ENCODE results near the gene KLF3.

The KLF3 gene

DNA sequence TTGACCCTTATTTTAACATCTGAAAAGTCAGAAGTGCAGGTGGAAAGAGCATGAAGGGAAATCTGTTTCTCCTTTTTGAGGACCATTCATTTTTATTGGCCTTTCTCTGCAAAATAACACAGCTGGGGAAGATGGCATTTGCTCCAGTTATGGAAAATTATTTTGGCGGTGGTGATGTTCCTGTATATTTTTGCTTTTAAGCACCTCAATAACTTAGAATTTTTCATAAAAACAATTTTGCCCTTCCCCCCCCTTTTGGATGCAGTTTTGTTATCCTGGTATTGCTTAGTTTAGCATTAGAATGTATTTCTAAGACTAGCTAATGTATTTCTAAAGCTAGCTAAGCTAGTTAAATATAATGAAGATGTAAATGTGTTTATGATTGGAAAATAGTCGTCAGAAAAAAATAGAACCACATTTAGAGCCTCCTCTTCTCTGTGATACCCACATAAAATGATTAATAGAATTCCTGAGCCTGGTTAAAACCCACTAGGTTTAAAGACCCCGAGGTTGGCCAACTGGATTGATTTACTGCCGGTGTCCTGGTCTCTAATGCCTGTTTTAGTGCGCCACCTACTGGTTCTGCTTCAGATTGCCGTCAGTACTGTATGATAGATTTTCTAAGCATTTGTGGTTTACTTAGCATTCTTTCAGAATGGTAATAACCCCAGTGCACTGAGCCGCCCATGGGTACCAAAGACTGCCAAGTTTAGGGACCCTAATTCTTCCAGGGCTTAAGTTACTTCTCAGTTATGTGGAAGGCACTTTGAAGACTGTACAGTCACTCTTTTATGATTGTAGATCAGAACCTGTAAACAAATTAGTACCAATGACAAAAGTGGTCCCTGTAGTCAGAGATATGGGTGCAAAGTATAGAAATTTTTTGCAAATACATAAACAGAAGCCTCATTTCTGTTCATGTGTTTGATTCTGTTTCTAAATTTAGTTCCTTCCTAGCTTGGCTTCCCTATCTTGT lies 11.4 kb downstream of the KLF3 start:
- peak; percentile 36 to 89 for DNase-seq

DNA sequence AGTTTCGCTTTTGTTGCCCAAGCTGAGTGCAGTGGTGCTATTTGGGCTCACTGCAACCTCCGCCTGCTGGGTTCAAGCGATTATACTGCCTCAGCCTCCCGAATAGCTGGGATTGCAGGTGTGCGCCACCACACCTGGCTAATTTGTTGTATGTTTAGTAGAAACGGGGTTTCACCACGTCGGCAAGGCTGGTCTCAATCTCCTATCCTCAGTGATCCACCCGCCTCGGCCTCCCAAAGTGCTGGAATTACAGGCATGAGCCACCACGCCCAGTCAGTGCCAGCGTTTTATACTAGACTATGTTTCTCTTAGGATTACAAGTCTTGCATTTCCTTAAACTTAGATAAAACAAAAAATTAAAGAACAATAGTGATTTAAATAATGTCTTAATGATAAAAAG lies 13.0 kb downstream of the KLF3 start:
- DNase-seq = no peak

DNA sequence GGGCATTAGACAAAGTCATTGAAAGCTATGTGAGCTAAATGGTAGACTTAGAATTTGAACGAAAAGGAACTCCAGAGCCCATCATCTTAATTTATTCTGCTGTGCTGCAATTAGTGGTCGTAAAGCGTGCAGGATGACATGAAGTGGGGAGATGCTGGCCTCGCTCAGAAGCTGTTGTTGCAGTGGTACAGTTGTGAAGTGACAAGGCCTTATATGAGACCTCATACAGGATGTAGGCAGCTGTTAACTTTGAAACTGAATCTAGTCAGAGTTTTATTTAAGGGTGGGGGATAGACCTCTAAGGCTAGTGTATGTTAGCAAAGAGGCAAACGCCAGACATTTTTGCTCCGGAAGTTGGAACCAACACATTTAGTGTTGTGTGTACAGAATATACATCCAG lies 13.4 kb downstream of the KLF3 start:
- no peak for DNase-seq

DNA sequence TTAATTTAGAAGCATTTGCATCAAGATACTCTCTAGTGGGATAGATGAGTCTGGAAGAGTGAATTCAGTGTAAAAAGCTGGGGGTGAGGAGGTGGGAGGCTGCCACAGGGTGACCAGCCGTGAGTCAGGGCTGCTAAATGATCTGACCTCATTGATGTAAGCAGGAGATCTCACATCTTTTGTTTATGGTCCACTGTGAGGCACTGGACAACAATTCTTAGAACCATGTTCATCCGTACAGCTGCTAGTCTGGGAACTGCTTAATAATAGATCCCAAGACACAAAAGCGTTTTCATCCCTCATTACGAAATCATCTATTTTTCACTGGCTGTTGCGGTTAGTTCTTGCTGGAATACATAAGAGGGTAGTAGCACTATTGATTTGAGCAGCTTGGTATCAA lies 14.1 kb downstream of the KLF3 start:
- DNase-seq = no peak

DNA sequence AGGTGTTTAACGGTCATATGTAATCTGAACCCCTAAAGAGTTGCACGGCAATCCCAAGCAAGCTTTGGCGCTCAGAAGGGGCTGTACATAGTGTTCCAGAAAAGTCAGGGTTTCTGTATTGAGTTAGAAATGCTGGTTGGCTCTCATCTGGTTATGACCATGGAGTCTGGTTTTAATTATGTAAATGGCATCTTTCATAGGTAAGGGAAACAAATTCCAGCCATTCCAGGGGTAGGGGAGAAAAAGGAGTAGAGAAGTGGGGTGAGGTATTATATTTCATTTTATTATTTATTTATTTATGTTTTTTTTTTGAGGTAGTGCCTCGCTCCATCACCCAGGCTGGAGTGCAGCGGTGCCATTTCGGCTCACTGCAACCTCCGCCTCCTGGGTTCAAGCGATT lies 15.9 kb downstream of the KLF3 start:
- no peak for DNase-seq

DNA sequence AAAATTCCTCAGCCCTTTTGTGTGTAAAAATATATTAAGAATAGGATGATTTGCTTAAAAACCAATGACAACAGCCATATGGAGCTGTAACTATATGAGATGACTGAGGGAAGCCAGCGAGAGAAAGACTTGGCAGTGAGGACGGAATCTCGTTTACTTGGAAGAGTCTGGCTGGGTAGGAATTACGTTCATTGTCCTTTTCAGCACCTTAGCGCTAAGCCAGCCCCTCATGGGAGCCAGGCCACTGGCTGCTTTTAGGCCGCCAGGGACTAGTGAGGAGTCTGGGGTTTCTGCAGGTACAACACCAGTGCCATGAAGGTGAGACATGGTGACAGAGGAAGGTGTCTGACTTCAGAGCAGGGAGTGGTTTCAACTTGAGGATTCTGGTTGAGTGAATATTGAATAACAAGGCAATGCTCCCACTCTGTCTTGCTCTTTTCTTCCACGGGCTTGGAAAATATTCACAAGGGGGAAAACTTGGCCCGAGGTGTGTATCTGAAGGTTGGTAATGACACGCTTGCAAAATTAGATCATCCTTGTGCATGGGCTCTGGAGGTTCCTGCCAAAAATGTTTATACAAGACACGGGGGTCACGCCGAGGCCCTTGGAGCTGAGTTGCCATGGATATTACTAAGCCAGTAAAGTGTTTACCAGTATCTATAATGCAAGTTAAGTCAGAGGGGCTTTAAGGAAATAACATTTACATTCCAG lies 17.4 kb downstream of the KLF3 start:
- DNase-seq = no peak

DNA sequence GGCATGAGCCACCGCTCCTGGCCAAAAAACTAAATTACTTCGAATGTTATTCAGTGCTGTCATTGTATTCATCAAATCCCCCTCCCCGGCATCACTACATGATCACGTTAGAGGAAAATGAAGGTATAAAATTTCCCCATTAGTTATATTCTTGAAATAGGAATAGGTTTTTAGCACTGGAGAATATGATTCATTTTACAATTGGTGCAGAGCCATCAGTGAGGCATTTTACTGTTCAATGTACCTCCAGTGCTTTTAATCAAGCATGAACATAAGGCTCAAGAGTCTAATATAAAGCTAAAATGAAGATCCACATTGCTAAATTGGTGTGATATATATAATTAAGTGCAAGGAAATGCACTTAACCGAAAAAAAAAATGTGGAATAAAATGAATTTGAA lies 18.3 kb downstream of the KLF3 start:
- no peak for DNase-seq

DNA sequence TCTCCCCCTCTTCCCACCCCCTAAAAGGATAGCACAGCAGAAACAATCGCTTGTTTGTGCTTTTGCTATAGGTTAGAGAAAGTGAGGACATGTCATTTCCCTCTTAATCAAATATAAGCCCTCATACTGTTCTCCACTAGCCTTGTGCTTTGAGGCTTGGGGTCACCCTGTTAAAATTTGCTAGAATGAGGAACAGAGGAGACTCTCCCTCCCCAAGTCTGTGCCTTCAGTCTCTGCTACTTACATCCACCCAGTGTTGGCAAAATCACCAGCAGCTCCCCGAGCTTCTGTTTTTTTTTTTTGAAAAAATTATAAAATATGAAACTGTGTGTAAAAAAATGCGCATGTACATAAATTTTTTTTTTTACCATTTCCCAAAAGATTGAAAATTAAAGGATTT lies 19.3 kb downstream of the KLF3 start:
- DNase-seq = no peak

DNA sequence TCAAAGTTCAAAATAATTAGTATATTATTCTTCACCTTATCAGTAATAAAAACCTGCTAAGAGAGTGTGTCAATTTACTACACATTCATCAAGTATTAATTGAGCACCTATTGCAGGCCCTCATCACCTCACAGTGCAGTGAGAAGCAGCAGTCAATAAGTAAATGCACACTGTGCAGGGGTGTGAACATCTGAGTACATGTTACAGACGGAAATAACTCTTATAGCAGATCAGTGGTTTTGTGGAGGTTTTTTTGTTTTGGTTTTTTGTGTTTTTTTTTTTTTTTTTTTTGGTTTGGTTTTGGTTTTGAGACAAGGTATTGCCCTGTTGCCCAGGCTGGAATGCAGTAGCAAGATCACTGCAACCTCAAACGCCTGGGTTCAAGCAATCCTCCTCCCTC lies 20.3 kb downstream of the KLF3 start:
- DNase-seq = no peak

DNA sequence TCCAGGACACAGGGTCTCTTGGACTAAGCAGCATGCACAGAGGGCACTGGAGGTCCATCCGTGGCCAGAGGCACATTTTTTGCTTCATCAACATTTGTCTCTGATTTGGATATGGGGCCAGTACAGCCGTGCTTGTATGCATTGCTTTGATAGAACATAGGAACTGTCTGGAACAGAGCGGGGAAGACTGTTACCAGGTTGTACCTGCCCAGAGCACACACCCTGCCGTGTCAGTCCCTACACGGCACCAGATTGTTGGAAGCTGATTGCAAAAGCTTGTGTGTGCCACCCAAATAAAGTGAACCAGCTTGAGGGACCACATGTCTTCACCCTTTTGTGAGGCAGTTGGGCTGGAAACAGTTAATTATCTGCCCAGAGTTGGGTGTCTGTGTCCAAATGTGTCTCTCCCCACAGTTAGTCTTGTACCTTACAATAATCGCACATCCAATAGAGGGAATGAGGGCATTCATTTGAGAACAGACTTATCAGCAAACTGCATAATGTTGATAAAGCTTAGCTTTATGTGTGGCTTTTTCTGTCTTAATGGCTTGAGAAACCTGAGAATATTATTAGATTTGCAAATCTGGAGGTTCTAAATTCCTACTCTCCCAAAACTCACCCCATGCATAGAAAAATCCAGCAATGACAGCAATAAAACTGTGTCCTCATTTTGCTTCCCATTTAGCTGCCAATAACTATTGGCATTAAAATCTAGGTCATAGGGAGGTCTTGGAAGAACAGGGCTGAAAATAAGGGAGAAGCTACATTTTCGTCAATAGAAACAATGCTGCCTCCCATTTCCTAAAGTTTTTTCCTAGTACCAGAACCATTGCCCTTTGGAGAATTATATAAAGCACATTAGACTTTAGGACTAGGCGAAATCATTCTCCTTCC lies 21.2 kb downstream of the KLF3 start:
- no peak for DNase-seq

DNA sequence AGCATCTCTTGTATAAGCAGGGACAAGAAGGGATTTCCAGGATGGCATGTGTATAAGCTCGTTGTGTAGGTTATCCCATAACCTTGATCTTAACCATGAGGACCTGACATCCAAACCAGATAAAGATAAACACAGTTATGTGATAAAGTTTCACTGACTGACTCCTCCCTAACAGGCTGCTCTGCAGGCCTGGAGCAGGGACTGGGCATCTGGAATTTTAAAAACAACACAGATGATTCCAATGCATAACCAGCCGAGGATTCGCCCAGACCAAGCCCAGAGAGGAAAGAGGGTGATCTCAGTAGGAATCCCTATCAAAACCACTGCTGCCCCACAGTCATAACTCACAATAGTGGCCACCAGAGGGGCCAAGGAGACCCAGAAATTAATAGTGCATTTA lies 22.7 kb downstream of the KLF3 start:
- DNase-seq = no peak

DNA sequence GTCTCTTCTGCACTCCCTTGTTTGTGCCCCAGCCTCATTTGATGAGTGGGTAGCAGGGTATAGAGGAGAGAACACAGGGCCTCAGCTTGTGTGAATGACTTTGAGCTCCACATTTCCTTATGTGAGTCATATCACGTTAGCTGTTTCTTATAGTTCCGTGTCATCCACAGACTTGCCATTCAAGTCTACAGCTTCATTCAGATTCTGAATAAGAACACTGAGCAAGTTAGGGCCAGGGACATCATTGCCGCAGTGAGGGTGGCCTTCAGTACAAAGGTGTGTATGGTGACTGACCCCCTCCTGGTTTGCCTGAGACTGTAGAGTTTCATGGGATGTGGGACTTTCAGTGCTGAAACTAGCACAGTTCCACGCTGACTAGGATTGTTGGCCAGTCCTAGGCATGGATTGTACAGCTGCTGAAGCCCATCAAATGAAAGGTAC lies 23.6 kb downstream of the KLF3 start:
- DNase-seq = no peak

DNA sequence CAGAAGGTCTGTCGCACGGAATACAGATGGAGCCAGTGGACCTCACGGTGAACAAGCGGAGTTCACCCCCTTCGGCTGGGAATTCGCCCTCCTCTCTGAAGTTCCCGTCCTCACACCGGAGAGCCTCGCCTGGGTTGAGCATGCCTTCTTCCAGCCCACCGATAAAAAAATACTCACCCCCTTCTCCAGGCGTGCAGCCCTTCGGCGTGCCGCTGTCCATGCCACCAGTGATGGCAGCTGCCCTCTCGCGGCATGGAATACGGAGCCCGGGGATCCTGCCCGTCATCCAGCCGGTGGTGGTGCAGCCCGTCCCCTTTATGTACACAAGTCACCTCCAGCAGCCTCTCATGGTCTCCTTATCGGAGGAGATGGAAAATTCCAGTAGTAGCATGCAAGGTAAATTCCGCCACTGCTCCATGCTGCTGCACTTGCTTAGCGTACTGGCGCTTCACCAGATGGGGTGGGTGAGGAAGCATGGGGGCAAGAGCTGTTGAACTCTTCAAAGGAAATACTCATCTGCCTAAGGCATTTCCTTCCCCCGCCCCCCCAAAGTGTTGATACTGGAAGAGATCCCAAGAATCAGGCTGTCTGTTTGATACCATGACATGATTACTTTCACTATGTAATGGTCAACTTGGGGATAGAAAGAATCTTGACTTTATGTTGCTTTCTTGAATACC lies 24.8 kb downstream of the KLF3 start:
- no peak for DNase-seq

DNA sequence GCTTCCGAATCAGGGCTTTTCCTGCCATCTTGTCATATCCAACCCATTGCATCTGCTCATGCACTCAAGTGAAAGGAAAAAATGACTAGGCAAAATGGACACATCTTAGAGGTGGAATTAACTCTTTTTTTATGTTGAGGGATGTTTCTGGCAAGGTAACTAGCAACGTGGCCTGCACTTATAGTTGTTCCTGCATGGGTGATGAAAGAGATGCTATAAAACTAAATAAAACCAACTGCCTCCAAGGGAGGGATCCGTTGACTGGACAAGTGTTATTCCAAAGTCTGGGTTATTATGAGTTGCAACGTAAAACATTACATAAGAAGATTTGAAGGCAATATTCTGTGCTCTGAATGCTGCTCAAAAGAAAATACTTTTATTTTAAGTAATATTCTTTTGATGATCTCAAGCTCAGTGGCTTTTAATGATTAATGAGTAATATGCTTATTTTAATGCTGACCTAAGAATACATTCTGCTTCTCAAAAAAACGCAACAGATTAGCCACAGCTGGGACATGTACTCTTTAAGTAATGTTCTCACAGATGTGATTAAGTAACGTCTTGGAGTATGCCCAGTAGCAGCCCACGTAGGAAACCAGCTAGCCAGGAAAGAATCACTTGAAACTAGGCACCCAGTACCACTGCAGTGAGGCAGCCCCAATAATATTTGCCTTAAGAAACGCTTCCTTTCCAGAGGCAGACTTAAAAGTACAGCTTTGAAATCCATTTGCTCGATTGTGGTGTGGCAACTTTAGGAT lies 27.4 kb downstream of the KLF3 start:
- no peak for DNase-seq

DNA sequence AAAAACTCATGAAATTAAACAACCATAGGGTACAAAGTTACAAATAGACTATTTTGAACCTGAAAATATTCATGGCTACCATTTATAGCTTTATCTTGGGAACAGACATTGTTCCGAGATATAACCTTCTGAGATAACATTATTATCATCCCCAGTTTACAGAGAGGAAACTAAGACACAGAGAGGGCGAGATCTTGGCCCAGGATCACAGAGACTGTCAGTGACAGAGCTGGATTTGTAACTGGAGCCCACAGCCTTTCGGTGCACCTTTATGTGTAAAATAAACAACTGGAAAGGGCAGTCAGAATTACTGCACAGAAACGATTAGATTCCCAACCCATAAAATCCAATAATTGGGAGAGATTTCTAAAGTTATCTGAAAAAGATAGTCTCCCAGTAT lies 28.4 kb downstream of the KLF3 start:
- no peak for DNase-seq

DNA sequence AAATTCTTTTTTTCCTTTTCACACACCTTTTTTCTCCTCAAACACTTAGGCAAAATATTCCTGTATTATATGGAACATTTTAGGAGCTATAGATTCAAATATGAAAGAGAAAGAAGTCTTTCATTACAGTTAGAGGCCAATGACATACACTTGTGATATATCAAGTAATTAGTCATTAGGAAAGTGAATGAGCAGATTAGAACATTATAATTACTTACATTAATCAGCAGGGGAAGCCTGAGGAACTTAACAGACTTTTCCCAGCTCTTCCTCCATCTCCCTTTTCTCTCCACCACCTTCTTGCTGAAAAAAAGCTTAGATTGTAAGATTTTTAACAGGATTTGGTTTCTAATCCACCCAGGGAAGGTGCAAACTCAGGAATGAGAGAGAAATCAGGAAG lies 29.6 kb downstream of the KLF3 start:
- no peak for DNase-seq

DNA sequence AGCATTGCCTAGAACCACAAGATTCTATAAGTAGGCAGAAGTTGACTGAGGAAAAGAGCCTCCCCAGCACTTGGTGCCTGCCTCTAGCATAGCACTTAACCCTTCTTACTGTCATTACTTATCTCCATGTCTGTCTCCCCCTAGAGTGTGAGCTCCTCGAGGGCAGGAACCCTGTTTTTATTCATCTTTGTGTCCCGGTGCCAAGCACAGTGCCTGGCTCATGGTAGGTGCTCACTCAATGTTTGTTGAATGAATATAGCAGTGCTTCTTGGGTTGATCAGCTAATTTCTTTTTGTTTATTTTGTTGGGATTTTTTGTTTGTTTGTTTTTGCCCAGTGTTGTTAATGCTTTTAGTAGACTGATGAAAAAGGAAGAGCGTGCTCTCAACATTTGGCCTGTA lies 30.3 kb downstream of the KLF3 start:
- DNase-seq = no peak

DNA sequence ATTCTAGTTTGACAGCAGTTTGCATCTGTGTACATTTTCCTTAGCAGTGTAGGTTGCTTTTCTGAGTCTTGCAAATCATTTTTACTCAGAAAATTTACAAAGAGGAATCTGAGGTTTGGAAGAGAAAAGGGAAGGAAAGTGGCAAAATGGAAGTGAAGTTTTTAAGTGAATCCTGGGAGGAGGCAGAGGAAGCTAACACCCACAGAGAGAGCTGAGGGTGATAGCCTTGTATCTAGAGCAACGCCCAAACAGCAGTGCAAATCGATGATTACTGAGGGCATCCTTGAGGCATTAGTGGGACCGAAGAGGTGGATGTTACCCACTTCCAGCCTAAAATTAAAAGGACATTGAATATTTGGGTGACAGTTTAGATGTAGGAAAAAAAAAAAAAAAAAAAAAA lies 31.8 kb downstream of the KLF3 start:
- no peak for DNase-seq

DNA sequence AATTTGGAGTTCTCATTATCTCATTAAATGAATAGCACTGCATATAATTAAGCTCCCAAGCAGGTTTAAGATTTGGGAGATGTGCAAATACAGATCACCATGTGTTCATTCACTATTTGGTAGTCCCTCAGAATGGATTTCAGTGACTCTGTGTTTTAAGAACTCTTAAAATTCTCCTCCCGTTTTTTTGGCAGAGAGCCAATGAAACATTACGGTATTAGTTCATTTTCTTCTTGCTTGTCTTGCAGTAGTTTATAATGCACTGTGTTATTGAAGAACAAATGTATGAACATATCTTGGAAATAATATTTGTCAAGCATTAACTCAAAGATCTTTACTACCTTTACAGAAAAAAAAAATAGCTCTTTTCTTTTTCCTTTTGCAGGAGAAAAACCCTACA lies 32.7 kb downstream of the KLF3 start:
- no peak for DNase-seq

DNA sequence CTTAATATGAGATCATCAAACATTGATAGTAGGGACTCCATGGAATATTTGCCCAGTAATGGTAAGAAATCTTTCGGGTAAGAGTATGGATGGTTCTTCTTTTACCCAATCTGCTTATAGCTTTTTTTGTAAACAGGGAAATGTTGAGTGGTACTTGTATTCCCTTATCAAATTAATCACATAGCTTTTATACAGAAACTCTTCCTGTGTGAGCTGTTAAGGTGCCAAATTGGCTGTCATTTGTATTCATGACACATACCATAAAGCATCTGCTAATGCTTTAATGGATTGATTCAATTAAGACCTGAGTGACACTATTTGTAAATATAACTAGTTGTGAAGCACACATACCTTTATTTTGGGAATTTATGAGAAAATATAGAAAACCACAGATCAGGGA lies 34.2 kb downstream of the KLF3 start:
- no peak for DNase-seq

DNA sequence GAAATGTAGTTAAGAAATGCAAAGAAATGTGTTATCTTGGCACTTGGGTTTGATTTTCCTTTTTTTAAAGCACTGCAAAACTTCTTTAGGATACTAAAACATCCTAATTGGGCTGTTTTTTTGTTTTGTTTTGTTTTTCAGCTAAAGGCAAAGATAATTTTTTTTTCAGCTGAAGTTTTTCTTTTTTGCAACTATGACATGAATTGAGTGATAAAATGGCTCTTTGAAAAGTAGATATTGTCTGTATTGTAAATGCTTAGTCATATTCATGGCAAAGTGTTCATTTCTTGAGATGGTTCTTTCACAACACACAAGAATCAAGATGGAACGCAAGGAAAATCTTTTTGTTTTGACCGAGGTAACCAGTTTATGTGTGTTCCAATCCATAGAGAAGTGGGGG lies 35.1 kb downstream of the KLF3 start:
- no peak for DNase-seq

DNA sequence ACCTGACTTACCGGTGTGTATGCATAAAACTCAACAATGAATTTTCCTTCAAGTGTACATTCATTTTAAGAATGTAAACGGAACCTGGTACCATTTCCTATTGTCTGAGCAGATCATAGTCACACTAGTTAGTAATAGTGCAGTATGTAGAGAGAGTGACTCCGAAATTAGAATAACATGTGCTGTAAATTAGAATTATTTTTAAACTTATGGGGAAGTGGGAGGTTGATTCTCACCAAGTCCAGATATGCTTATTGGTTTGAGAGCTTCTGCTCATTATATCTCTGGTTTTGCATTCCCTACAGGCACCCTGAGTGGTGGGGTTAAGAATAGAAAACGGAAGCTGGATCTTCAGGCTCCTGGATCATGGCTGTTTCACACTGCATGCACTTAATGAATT lies 39.6 kb downstream of the KLF3 start:
- no peak for DNase-seq
